PFSK-1 (cell line): ENCODE data around the gene MKLN1.

Source experiments
- FOXP2 ChIP-seq: optimal IDR thresholded peaks from 2 replicates; pipeline ENCODE3; 2011; ENCODE audit warnings: borderline replicate concordance, control low read depth, inconsistent platforms; ENCODE audit not compliant: insufficient read depth; ENCODE audit errors: extremely low read length, extremely low read depth
- POLR2AphosphoS5 ChIP-seq: IDR thresholded peaks from 2 replicates; pipeline ENCODE4 v1.6.1; 2012; ENCODE audit warnings: low read depth, mild to moderate bottlenecking, control low read depth, low read length, moderate library complexity
- TAF1 ChIP-seq: IDR thresholded peaks from 2 replicates; pipeline ENCODE4 v1.6.1; 2012; ENCODE audit warnings: low read length, control low read depth, borderline replicate concordance; ENCODE audit not compliant: insufficient read depth
- TF ChIP-seq, protein P1 (sequence below), 2 experiments: IDR thresholded peaks; 2 replicates each; pipeline versions ENCODE4 v1.6.1 to v1.8.0; 2011 to 2012; ENCODE audit warnings: low read depth in 2 of 2, low read length in 2 of 2, control low read depth in 1 of 2, inconsistent platforms in 1 of 2, mild to moderate bottlenecking in 1 of 2, moderate library complexity in 1 of 2; ENCODE audit not compliant: insufficient read depth in 1 of 2

- TF ChIP-seq POLR2AphosphoS5 (no peak), TAF1 (no peak), FOXP2 (no peak)
- TF ChIP-seq, protein P1, sequence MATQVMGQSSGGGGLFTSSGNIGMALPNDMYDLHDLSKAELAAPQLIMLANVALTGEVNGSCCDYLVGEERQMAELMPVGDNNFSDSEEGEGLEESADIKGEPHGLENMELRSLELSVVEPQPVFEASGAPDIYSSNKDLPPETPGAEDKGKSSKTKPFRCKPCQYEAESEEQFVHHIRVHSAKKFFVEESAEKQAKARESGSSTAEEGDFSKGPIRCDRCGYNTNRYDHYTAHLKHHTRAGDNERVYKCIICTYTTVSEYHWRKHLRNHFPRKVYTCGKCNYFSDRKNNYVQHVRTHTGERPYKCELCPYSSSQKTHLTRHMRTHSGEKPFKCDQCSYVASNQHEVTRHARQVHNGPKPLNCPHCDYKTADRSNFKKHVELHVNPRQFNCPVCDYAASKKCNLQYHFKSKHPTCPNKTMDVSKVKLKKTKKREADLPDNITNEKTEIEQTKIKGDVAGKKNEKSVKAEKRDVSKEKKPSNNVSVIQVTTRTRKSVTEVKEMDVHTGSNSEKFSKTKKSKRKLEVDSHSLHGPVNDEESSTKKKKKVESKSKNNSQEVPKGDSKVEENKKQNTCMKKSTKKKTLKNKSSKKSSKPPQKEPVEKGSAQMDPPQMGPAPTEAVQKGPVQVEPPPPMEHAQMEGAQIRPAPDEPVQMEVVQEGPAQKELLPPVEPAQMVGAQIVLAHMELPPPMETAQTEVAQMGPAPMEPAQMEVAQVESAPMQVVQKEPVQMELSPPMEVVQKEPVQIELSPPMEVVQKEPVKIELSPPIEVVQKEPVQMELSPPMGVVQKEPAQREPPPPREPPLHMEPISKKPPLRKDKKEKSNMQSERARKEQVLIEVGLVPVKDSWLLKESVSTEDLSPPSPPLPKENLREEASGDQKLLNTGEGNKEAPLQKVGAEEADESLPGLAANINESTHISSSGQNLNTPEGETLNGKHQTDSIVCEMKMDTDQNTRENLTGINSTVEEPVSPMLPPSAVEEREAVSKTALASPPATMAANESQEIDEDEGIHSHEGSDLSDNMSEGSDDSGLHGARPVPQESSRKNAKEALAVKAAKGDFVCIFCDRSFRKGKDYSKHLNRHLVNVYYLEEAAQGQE (IDR thresholded peaks at IDR 0.05; ENCODE audit: insufficient read depth in 1 of 2, low read depth in 2 of 2, low read length in 2 of 2): no peak
Measured at GRCh38 chr7:131431289-131431688, 103.6 kb downstream of the MKLN1 start.
